HEK293 (cell line): ENCODE data around the gene CNPY4.

Experiments
- CTCF ChIA-PET: fragments of 350-600 bp; formaldehyde crosslinking; extraction: SDS; loops from one replicate; lab custom pipeline; 2021; ENCODE audit warnings: antibody characterized with exemption; lab: Yijun Ruan, JAX
- POLR2A ChIA-PET: fragments of 300-600 bp; formaldehyde crosslinking; extraction: SDS; loops from one replicate; lab custom pipeline; 2020; ENCODE audit warnings: antibody characterized with exemption, inconsistent platforms; lab: Yijun Ruan, JAX
- H3K27ac ChIP-seq: fragments of 200-500 bp; sonication (Bioruptor generic); 2 replicates; pipeline ENCODE4 v1.5.1; 2014; ENCODE audit warnings: low read depth, low read length, control low read depth, inconsistent platforms; ENCODE audit errors: extremely low read depth
- H3K36me3 ChIP-seq, 2 experiments: fragments of 200-500 bp in 1 of 2; sonication (Bioruptor generic) in 1 of 2; 1 replicate in 1 of 2; 2 replicates in 1 of 2; pipeline ENCODE4 v1.5.1; 2014 to 2017; ENCODE audit warnings: inconsistent platforms in 2 of 2, low read length in 2 of 2; ENCODE audit not compliant: control insufficient read depth in 2 of 2, insufficient read depth in 1 of 2
- H3K4me1 ChIP-seq: fragments of 200-500 bp; sonication (Bioruptor generic); 2 replicates; pipeline ENCODE4 v1.5.1; 2014; ENCODE audit warnings: mild to moderate bottlenecking, low read length, inconsistent platforms; ENCODE audit not compliant: control insufficient read depth, insufficient read depth
- H3K4me3 ChIP-seq: 2 replicates; pipeline ENCODE4 v1.5.1; 2011; ENCODE audit warnings: low read depth, mild to moderate bottlenecking, control low read depth, low read length, moderate library complexity
- H3K9me3 ChIP-seq: fragments of 200-500 bp; sonication (Bioruptor generic); 2 replicates; pipeline ENCODE4 v1.5.1; 2014; ENCODE audit warnings: low read depth, low read length, inconsistent platforms; ENCODE audit not compliant: control insufficient read depth, insufficient read depth
- SP7 ChIP-seq: fragments of 450-650 bp; formaldehyde crosslinking; IDR thresholded peaks from 2 replicates; pipeline ENCODE4 v1.5.1; 2016; ENCODE audit warnings: missing biosample characterization, missing genetic modification characterization
- ZBTB20 ChIP-seq: fragments of 450-650 bp; formaldehyde crosslinking; IDR thresholded peaks from 2 replicates; pipeline ENCODE4 v1.5.1; 2016; ENCODE audit warnings: missing biosample characterization, missing genetic modification characterization
- ZNF133 ChIP-seq: fragments of 450-650 bp; formaldehyde crosslinking; IDR thresholded peaks from 2 replicates; pipeline ENCODE4 v1.5.1; 2016; ENCODE audit warnings: missing biosample characterization, missing genetic modification characterization
- ZNF404 ChIP-seq: fragments of 450-650 bp; formaldehyde crosslinking; IDR thresholded peaks from 2 replicates; pipeline ENCODE4 v1.5.1; 2017; ENCODE audit warnings: missing biosample characterization, missing genetic modification characterization
- ZNF433 ChIP-seq: fragments of 450-650 bp; formaldehyde crosslinking; IDR thresholded peaks from 2 replicates; pipeline ENCODE4 v1.5.1; 2016; ENCODE audit warnings: missing biosample characterization, missing genetic modification characterization, low read depth
- ZNF623 ChIP-seq: fragments of 450-650 bp; formaldehyde crosslinking; IDR thresholded peaks from 2 replicates; pipeline ENCODE4 v1.5.1; 2016; ENCODE audit warnings: missing biosample characterization, missing genetic modification characterization
- ZNF777 ChIP-seq: fragments of 450-650 bp; formaldehyde crosslinking; IDR thresholded peaks from 2 replicates; pipeline ENCODE4 v1.5.1; 2017; ENCODE audit warnings: missing biosample characterization, missing genetic modification characterization, borderline replicate concordance
- ZXDB ChIP-seq: fragments of 450-650 bp; formaldehyde crosslinking; IDR thresholded peaks from 2 replicates; pipeline ENCODE4 v1.5.1; 2016; ENCODE audit warnings: missing biosample characterization, missing genetic modification characterization
- TF ChIP-seq, protein P1 (sequence below): fragments of 450-650 bp; formaldehyde crosslinking; IDR thresholded peaks from 2 replicates; pipeline ENCODE4 v1.5.1; 2016; ENCODE audit warnings: missing biosample characterization, missing genetic modification characterization
- TF ChIP-seq, protein P2 (sequence below): fragments of 450-650 bp; formaldehyde crosslinking; IDR thresholded peaks from 2 replicates; pipeline ENCODE4 v1.5.1; 2016; ENCODE audit warnings: missing biosample characterization, missing genetic modification characterization
- TF ChIP-seq, protein P3 (sequence below): fragments of 450-650 bp; formaldehyde crosslinking; conservative IDR thresholded peaks from 2 replicates; pipeline ENCODE4 v1.5.1; 2016; ENCODE audit warnings: low read depth, missing biosample characterization, missing genetic modification characterization
- TF ChIP-seq, protein P4 (sequence below): fragments of 450-650 bp; formaldehyde crosslinking; IDR thresholded peaks from 2 replicates; pipeline ENCODE4 v1.5.1; 2016; ENCODE audit warnings: missing biosample characterization, missing genetic modification characterization

CNPY4 gene

DNA sequence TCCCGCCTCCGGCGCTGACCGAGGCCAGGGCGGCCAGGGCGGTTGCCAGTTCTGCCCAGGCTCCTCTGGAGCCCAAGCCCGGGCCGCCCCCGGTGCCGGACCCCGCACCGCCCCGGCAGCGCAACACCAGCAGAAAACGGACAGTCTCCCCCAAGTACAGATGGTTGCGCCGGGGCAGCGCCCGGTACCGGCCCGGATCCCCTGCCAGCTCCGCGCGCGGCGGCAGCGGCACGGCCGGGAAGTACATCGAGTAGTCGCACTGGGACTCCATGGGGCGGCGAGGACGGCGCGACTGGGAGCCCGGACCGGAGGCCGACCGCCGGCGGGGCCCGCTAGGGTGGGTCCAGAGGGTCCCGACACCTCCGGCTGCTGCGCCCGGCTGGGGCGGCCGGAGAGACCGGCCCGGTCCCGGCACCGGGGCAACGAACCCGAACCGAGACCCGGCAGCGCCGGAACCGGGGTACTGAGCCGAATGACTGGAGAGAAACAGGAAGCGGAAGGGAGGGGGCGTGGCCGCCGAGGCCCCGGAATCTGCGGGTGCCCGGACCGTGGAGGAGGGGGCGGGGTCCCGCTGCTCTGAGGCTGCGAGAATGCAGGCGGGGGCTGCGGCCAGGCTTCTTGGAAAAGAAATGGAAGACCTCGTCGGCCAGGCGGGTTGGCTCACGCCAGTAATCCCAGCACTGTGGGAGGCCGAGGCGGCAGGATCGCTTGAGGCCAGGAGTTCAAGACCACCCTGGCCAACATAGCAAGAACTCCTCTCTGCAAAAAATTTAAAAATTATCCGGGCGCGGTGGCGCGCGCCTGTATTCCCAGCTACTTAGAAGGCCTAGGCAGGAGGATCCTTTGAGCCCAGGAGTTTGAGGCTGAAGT lies 39.0 kb downstream of the CNPY4 start, which contains the start of gene TRAPPC14 (continued):
- TF ChIP-seq, protein P1, sequence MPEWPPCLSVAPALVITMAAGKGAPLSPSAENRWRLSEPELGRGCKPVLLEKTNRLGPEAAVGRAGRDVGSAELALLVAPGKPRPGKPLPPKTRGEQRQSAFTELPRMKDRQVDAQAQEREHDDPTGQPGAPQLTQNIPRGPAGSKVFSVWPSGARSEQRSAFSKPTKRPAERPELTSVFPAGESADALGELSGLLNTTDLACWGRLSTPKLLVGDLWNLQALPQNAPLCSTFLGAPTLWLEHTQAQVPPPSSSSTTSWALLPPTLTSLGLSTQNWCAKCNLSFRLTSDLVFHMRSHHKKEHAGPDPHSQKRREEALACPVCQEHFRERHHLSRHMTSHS (tag by site-specific recombination), result no peak
- TF ChIP-seq ZNF433 (tag by site-specific recombination), result no peak
- peak; percentile 100 for TF ChIP-seq ZBTB20 (tag by site-specific recombination)
- TF ChIP-seq, protein P2, sequence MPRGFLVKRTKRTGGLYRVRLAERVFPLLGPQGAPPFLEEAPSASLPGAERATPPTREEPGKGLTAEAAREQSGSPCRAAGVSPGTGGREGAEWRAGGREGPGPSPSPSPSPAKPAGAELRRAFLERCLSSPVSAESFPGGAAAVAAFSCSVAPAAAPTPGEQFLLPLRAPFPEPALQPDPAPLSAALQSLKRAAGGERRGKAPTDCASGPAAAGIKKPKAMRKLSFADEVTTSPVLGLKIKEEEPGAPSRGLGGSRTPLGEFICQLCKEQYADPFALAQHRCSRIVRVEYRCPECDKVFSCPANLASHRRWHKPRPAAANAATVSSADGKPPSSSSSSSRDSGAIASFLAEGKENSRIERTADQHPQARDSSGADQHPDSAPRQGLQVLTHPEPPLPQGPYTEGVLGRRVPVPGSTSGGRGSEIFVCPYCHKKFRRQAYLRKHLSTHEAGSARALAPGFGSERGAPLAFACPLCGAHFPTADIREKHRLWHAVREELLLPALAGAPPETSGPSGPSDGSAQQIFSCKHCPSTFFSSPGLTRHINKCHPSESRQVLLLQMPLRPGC (tag by site-specific recombination), result no peak
- no peak for TF ChIP-seq ZNF404 (tag by site-specific recombination)
- TF ChIP-seq, protein P3, sequence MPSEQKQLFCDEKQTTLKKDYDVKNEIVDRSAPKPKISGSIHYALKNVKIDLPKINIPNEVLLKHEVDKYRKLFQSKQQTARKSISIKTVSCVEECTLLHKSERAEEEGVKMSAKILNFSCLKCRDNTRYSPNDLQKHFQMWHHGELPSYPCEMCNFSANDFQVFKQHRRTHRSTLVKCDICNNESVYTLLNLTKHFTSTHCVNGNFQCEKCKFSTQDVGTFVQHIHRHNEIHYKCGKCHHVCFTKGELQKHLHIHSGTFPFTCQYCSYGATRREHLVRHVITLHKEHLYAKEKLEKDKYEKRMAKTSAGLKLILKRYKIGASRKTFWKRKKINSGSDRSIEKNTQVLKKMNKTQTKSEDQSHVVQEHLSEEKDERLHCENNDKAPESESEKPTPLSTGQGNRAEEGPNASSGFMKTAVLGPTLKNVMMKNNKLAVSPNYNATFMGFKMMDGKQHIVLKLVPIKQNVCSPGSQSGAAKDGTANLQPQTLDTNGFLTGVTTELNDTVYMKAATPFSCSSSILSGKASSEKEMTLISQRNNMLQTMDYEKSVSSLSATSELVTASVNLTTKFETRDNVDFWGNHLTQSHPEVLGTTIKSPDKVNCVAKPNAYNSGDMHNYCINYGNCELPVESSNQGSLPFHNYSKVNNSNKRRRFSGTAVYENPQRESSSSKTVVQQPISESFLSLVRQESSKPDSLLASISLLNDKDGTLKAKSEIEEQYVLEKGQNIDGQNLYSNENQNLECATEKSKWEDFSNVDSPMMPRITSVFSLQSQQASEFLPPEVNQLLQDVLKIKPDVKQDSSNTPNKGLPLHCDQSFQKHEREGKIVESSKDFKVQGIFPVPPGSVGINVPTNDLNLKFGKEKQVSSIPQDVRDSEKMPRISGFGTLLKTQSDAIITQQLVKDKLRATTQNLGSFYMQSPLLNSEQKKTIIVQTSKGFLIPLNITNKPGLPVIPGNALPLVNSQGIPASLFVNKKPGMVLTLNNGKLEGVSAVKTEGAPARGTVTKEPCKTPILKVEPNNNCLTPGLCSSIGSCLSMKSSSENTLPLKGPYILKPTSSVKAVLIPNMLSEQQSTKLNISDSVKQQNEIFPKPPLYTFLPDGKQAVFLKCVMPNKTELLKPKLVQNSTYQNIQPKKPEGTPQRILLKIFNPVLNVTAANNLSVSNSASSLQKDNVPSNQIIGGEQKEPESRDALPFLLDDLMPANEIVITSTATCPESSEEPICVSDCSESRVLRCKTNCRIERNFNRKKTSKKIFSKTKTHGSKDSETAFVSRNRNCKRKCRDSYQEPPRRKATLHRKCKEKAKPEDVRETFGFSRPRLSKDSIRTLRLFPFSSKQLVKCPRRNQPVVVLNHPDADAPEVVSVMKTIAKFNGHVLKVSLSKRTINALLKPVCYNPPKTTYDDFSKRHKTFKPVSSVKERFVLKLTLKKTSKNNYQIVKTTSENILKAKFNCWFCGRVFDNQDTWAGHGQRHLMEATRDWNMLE, result 0 out of 2 replicates have a peak, but pooled peaks have one; percentile 44
- TF ChIP-seq SP7 (tag by site-specific recombination), result peak; percentile 58; the same call in 1 of the 2 replicates

DNA sequence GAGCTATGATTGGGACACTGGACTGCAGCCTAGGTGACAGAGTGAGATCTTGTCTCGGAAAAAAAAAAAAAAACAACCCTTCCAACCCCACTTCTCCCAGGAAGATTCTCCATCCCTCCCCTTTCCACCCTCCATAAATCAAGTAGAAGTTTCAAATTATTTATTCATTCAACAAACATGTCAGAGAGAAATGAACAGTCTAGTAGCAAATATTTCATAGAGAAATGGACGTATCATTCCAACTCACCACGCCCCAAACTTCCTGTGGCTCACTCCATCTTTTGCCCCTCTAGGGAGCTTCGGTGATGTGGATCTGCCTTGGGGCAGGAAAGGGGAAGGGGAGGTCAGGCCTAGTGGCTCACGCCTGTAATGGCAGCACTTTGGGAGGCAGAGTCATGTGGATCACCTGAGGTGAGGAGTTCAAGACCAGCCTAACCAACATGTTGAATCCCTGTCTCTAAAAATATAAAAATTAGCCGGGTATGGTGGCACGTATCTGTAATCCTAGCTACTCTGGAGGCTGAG lies 39.7 kb downstream of the CNPY4 start:
- H3K9me3 ChIP-seq, result no peaks in the 10 kb centered on the region
- CTCF ChIA-PET, result interaction anchor here (0.9 to 1.9 kb wide), 2 partner anchors 11 to 27 kb away, joined by 3 to 7 read pairs; no protein-coding TSS in a partner anchor
- H3K27ac ChIP-seq, result peak overlapping the region; percentile 59
- TF ChIP-seq, protein P4, sequence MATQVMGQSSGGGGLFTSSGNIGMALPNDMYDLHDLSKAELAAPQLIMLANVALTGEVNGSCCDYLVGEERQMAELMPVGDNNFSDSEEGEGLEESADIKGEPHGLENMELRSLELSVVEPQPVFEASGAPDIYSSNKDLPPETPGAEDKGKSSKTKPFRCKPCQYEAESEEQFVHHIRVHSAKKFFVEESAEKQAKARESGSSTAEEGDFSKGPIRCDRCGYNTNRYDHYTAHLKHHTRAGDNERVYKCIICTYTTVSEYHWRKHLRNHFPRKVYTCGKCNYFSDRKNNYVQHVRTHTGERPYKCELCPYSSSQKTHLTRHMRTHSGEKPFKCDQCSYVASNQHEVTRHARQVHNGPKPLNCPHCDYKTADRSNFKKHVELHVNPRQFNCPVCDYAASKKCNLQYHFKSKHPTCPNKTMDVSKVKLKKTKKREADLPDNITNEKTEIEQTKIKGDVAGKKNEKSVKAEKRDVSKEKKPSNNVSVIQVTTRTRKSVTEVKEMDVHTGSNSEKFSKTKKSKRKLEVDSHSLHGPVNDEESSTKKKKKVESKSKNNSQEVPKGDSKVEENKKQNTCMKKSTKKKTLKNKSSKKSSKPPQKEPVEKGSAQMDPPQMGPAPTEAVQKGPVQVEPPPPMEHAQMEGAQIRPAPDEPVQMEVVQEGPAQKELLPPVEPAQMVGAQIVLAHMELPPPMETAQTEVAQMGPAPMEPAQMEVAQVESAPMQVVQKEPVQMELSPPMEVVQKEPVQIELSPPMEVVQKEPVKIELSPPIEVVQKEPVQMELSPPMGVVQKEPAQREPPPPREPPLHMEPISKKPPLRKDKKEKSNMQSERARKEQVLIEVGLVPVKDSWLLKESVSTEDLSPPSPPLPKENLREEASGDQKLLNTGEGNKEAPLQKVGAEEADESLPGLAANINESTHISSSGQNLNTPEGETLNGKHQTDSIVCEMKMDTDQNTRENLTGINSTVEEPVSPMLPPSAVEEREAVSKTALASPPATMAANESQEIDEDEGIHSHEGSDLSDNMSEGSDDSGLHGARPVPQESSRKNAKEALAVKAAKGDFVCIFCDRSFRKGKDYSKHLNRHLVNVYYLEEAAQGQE (tag by site-specific recombination), result peak; percentile 15; the same call in 1 of the 2 replicates
- TF ChIP-seq ZNF777 (tag by site-specific recombination), result no peak
- TF ChIP-seq ZXDB, result 0 out of 2 replicates have a peak, but pooled peaks have one; percentile 4
- TF ChIP-seq ZNF133, result no peak
- TF ChIP-seq ZNF623 (tag by site-specific recombination), result 0 out of 2 replicates have a peak, but pooled peaks have one; percentile 17
- TF ChIP-seq, all 188 proteins: peak for 3
- peaks cover 0 to 29% of the 10 kb centered on the region in 2 experiments; a peak in 1 of 3 replicates for H3K36me3 ChIP-seq
- H3K4me3 ChIP-seq, result peak overlapping the region; percentile 80
- POLR2A ChIA-PET, result interaction anchor here (1.2 to 4.3 kb wide), 2 partner anchors 10 to 18 kb away, joined by 5 to 38 read pairs; partner anchors contain the start of genes GPC2, LAMTOR4 and STAG3
- peaks cover 3% of the 10 kb centered on the region; the same call in 1 of the 2 replicates for H3K4me1 ChIP-seq
